ENCODE measurements around the gene SLC4A4.
"Not testable (repeated sequence)": the region's sequence is repeated elsewhere in the genome, so short reads cannot be mapped to it uniquely, and the experiment has no call there.

SLC4A4 gene

DNA sequence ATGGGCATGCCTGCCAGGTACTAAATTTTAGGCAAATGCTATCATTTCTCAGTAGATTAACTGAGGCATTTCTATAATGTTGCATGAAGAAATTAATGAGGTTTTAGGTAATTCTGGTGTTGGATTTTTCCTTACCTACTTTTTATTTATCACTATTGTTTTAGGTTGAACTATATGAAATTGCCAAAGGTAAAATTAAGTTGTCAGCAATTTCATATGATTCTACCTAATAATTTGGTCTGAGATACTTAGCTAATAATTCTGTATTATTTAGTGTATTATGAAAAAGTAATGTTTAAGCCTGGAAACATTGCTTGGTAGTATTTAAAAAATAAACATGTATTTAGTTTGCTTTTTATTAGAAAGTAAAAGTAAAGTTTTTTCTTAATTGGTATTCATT lies 22.7 kb downstream of the SLC4A4 start:
- DNase-seq = no peak

GRCh38 chr4:71366766-71367165 lies 27.9 kb downstream of the SLC4A4 start:
- no peak for DNase-seq

GRCh38 chr4:71367546-71367945 lies 28.7 kb downstream of the SLC4A4 start:
- DNase-seq = no peak

DNA sequence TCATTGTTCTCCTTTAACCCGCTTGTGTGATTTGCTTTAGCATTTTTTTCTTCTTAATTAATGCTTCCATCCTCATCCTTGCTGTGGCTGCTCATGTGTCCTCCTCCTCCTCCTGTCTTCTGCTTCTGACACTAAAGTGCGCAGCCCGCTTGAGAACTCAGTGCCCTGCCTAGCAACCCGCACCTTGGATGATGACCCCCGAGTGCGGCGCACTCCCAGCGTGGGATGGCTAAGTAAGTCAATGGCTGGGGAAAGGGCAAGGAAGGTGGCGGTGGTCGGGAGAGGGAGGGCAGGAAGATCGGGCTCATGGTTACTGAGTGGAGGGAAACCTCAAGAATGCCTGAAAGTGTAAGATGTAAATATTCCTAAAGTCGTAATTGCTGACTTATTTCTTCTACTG lies 30.1 kb downstream of the SLC4A4 start:
- no peak for DNase-seq

DNA sequence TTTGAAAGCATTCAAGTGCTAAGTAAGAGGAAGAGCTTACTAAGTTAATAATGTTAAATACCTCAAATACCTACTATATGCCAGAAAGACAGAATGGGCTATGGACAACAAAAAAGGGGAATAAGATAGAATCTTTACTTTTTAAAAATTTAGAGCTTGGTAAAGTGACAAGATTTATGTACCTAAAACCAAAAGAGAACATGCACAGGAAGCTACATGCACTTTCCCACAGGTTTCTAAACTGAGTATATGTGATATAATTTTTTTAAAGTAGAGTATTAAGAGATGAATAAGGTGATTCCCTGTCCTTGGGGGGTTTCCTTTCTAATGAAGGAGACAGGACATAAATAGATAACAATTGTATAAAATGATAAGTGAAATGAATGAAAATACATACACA lies 30.7 kb downstream of the SLC4A4 start:
- no peak for DNase-seq

DNA sequence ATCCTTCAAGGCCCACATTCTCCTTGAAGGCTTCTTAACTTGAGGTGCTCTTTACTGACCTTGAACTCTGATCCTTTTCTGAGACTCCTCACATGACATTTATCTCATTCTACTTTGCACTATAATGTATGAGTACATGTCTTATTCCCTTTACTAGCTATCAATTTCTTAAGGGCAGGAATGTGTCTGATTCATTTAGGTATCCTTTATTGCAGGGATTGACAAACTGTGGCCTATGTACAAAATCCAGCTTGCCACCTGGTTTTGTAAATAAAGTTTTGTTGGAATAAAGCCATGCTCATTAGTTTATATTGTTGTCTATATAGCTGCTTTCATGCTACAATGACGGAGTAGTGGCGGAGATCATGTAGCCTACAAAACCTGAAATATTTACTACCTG lies 36.7 kb downstream of the SLC4A4 start:
- DNase-seq = no peak

GRCh38 chr4:71377561-71377960 lies 38.7 kb downstream of the SLC4A4 start:
- no peak for DNase-seq

DNA sequence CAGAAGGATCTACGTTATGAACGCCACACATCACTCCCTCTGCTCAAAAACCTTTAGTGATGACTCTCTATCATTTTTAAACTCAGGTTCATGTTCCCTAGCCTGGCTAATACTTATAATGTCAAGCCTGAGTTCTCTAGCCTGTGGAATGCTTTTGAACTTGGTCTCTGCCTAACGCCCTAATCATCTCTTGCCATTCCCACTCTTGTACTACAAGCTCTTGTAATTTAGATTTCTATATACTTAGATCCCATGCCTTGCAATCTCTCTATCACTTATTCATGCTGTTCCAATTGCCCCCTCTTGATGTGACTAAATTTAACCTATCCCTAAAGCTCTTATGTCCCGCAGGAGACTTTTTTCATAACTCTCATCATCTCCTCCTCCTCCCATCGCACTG lies 40.3 kb downstream of the SLC4A4 start:
- no peak for DNase-seq

GRCh38 chr4:71380788-71381187 lies 42.0 kb downstream of the SLC4A4 start:
- no peak for DNase-seq

GRCh38 chr4:71382125-71382899 lies 43.5 kb downstream of the SLC4A4 start:
- no peak for DNase-seq

DNA sequence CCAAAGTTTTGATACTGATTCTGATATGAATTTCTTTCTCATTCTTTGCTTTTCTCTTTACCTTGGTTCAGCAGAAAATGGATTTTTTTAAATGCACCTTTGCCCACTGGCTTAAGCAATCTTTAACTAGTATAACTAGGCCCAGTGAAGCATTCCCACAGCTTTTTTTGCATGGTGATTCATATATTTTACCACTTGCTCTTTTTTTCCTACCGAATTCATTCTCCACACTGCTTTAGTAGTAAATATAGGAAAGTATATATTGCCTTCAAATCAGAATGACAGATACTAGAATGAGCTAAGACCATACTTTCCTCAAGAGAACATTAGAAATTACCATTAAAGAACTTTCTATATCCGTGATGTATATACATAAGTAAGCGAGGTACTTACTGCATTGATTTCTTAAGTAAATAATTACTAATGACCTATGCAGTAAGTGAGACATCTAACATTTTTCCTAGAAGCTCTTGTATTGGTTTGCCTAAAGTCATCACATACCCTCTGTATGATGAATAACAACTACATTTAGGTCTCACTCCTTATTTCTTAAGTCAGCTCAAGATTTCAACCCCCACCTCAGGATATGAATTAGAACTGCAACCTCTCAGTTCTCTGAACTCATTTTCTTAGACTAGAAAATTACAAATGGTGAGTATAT lies 44.2 kb downstream of the SLC4A4 start:
- DNase-seq = no peak

DNA sequence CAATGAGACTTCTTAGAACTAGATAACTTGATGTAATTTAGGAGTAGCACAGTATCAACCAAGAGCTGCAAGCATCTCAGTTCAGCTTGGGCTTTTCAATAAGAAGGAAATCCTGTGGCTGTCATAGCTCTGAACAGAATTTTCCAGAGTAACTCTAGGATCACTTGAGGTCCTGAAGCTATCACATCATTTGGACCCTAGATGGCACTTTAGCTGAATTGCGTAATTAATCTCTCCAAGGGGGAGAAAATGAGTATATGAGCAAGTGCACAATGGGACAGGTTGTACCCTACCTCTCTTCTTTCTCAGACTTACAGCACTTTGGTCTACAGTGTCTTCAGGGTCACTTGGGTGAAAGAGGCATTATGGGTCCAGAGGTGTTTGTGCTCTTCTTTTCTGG lies 45.2 kb downstream of the SLC4A4 start:
- DNase-seq = no peak

GRCh38 chr4:71389149-71389827 lies 50.5 kb downstream of the SLC4A4 start:
- DNase-seq = no peak

GRCh38 chr4:71392109-71392508 lies 53.3 kb downstream of the SLC4A4 start:
- no peak for DNase-seq

DNA sequence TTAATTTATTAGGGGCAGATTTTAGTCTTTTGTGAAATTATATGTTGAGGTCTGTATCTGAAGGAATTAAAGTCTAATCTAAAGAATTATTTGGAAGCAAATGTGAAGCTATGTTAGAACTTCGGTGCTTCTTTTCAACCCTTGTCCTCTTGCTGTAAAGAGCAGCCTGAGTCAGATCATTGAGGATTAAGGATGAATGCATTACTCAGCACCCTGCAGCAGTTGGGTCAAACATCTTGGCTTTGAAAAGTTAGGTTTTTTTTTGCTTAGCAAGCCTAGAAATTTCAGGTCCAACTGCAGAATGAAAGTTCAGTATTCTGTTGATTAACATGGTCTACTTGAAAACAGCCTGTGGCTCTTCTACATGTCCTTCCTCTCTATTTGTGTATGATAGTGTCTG lies 57.6 kb downstream of the SLC4A4 start:
- DNase-seq = no peak

DNA sequence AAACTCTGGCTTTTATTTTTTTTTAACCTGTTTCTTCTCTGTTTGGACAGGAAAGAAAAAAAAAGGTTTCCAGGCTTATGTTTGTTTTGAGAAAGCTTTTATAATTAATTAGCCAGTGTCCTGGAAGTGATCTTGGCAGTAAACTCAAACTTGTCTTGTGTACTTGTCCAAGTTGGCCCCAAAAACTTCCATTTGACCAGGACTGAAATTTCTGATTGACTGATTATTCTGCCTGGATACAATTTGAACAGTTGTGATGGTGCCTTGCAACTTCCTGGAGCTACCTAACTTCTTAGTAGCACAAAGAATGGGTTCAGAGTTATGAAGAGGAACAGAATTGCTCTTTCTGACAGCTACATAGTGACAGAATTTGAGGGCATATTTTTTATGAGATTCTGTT lies 62.0 kb downstream of the SLC4A4 start:
- no peak for DNase-seq

DNA sequence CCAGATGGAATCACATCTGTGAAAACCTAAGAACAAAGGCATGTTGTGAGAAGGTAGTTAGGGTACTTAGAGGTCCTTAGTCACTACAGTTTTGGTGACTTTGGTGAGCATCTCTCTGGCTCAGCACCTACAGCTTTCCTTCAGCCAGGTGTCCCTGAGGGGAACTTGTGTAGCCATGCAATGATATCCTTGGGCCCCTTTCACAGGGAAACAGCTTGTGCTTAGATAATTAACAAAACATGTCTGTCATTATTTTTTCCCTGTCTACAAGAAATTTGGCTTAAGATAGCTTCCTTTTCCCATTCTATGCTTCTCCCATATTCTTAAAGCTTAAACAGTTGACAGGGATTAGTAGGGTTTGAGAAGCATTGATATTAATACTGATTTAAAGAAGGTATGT lies 63.8 kb downstream of the SLC4A4 start:
- DNase-seq = no peak

DNA sequence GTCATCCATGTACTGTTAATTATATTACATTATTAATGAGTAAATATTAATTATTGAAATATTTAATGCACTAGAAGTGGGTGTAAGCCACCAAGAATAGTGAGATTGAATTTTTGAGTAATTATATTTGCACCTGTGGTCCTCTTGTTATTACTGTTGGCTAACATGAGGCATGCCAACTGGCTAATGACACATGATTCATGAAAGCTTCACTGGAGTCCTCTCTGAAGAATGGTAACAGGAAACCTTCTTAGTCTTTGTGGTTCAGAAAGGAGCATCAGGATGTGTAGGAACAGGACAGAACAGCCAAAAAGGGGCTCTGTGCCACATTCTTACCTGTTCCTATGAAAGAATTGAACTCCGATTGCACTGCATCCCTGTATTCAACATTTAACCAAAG lies 65.2 kb downstream of the SLC4A4 start:
- no peak for DNase-seq

- DNase-seq = no peak
These were observed 67.0 kb downstream of the SLC4A4 start for GRCh38 chr4:71405791-71406190.

GRCh38 chr4:71406459-71406963 lies 67.7 kb downstream of the SLC4A4 start:
- DNase-seq = no peak

GRCh38 chr4:71408961-71409360 lies 70.1 kb downstream of the SLC4A4 start:
- DNase-seq = not testable (repeated sequence)

DNA sequence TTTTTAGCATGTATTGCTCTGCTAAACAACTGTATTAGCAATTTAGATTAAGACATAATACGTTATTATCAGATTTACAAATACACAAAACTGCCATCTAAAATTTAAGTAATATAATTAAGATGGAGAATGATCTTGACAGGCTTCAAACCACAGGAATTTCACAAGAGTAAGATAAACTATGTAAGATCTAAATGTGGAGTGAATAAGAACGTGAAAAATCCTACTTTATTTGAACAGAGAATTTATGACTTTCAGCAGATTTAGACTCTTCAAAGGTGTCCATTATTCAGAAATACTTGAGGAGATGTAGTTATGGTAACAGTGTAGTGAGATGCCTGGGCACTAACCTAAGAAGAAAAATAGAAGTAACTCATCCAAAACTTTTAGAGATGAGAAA lies 73.2 kb downstream of the SLC4A4 start:
- DNase-seq = no peak

- DNase-seq = no peak
These were observed 76.7 kb downstream of the SLC4A4 start for GRCh38 chr4:71415491-71415890.

DNA sequence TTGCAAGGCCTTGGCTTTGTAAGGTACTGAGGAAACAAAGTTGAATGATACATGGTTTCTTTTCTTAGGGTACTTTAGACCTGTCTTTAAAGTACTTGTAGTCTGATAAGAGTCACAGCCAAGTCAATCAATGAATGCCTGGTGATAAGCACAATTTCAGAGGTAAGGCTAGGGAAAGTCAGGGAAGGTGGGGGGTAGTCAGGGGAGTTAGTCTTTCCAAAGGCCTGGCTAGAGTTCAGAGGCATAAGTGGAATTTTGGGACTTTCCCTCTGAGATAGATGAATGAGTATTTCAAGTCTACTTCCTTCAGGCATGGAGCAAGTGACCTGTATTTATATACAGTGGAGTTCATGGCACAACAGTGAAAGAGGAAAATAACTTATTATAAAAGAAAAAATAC lies 78.3 kb downstream of the SLC4A4 start:
- no peak for DNase-seq

Data from activated gamma-delta T cell treated with Interleukin-2 at 50 U/mL for 16 hours (primary cell).